Keratinocyte (primary cell): ENCODE data around the gene TTC13. TPM values are rescaled to one million over a fixed set of nuclear protein-coding genes. Genes with fewer than 3 reads are reported as not detected.

ENCODE experiments used
- DNase-seq: peaks from one replicate; pipeline ENCODE4 v3.0.0-alpha.2; 2011; ENCODE audit warnings: low read depth, missing footprints, low spot score
- FAIRE-seq: peaks from 2 replicates; lab custom pipeline; 2011; peaks lifted over from hg19 to GRCh38; lab: Jason Lieb, UNC
- H2AFZ ChIP-seq: 2 replicates; pipeline ENCODE4 v1.6.0; 2012; ENCODE audit warnings: low read length, control low read depth, inconsistent platforms; ENCODE audit not compliant: control insufficient read depth
- H3K27ac ChIP-seq: 2 replicates; pipeline ENCODE4 v1.5.1; 2011; ENCODE audit warnings: low read length; ENCODE audit not compliant: control insufficient read depth, insufficient read depth
- H3K27me3 ChIP-seq: 3 replicates; pipeline ENCODE4 v1.6.0; 2011; ENCODE audit warnings: low read length; ENCODE audit not compliant: control insufficient read depth, insufficient read depth; ENCODE audit errors: extremely low read depth
- H3K36me3 ChIP-seq, 2 experiments: 2 replicates in 1 of 2; 3 replicates in 1 of 2; pipeline ENCODE4 v1.5.1; 2011; ENCODE audit warnings: low read length in 2 of 2, mild to moderate bottlenecking in 1 of 2; ENCODE audit not compliant: control insufficient read depth in 2 of 2, insufficient read depth in 2 of 2; ENCODE audit errors: extremely low read depth in 1 of 2
- H3K4me1 ChIP-seq: 3 replicates; pipeline ENCODE4 v1.5.1; 2011; ENCODE audit warnings: low read length; ENCODE audit not compliant: control insufficient read depth, insufficient read depth; ENCODE audit errors: extremely low read depth
- H3K4me2 ChIP-seq: 3 replicates; pipeline ENCODE4 v1.6.0; 2011; ENCODE audit warnings: low read depth, low read length; ENCODE audit not compliant: control insufficient read depth, insufficient read depth; ENCODE audit errors: extremely low read depth
- H3K4me3 ChIP-seq, 3 experiments: fragments of 200-600 bp in 1 of 3; sonication (generic) in 1 of 3; 2 replicates in 2 of 3; 3 replicates in 1 of 3; pipeline ENCODE4 v1.5.1; 2011 to 2016; ENCODE audit warnings: low read length in 3 of 3, mild to moderate bottlenecking in 3 of 3, control low read depth in 2 of 3, inconsistent platforms in 1 of 3, low read depth in 1 of 3, mixed read lengths in 1 of 3, mixed run types in 1 of 3, moderate library complexity in 1 of 3; ENCODE audit not compliant: control insufficient read depth in 2 of 3, insufficient read depth in 2 of 3; ENCODE audit errors: extremely low read depth in 1 of 3
- H3K79me2 ChIP-seq: 2 replicates; pipeline ENCODE4 v1.6.0; 2012; ENCODE audit warnings: low read length; ENCODE audit not compliant: control insufficient read depth, insufficient read depth
- H3K9ac ChIP-seq: 3 replicates; pipeline ENCODE4 v1.6.0; 2011; ENCODE audit warnings: low read length; ENCODE audit not compliant: control insufficient read depth, insufficient read depth; ENCODE audit errors: extremely low read depth
- H3K9me1 ChIP-seq: 3 replicates; pipeline ENCODE4 v1.6.0; 2011; ENCODE audit warnings: low read length; ENCODE audit not compliant: control insufficient read depth, insufficient read depth; ENCODE audit errors: extremely low read depth
- H3K9me3 ChIP-seq: 2 replicates; pipeline ENCODE4 v1.5.1; 2012; ENCODE audit warnings: low read depth, low read length; ENCODE audit not compliant: control insufficient read depth
- H4K20me1 ChIP-seq: 3 replicates; pipeline ENCODE4 v1.6.0; 2011; ENCODE audit warnings: low read length; ENCODE audit not compliant: control insufficient read depth, insufficient read depth; ENCODE audit errors: extremely low read depth
- CTCF ChIP-seq, 3 experiments: IDR thresholded peaks in 1 of 3; conservative IDR thresholded peaks in 1 of 3; optimal IDR thresholded peaks in 1 of 3; 2 replicates in 2 of 3; 3 replicates in 1 of 3; pipeline versions ENCODE3 to v1.5.1; 2011; ENCODE audit warnings: low read length in 3 of 3, mild to moderate bottlenecking in 3 of 3, moderate library complexity in 2 of 3, control low read depth in 1 of 3, inconsistent platforms in 1 of 3; ENCODE audit not compliant: insufficient read depth in 2 of 3; ENCODE audit errors: extremely low read depth in 1 of 3
- EZH2 ChIP-seq: IDR thresholded peaks from one replicate; pipeline ENCODE4 v1.6.1; 2012; ENCODE audit warnings: inconsistent platforms, mild to moderate bottlenecking, low read length, moderate library complexity
- dilution Hi-C: fragments of 300-500 bp; cut with MboI; formaldehyde crosslinking; loops from one replicate; pipeline ENCODE4 v1.7.0; 2020; ENCODE audit warnings: low sequenced_read_pairs; ENCODE audit not compliant: extremely low pct_ligation_motif_present
- polyA plus RNA-seq, 5 experiments: library from polyadenylated mRNA; depleted of rRNA in 3 of 5; stranded (reverse) in 3 of 5; stranded (forward) in 1 of 5; unstranded in 1 of 5; fragments of >200 nt; gene quantifications; 1 replicate in 1 of 5; 2 replicates in 3 of 5; 3 replicates in 1 of 5; pipeline versions ENCODE4 v1.2.1 to v1.2.3, GENCODE V29; 2011 to 2012; ENCODE audit warnings: missing spikeins in 2 of 5, low read depth in 1 of 5, low replicate concordance in 1 of 5

TTC13 gene
- polyA plus RNA-seq, 1 donor (not counting 4 experiments of a cell fraction or from before 2014, with no cell fraction given): 8.3 TPM

- H3K27ac ChIP-seq: no peak overlapping the region
- H3K9me1 ChIP-seq: no peaks in the 10 kb centered on the region
- H3K4me3 ChIP-seq: no peak overlapping the region
- no peak overlapping the region for H3K9ac ChIP-seq
- TF ChIP-seq CTCF (optimal IDR thresholded peaks at IDR 0.05 in 1 of 3, IDR thresholded peaks at IDR 0.05 in 1 of 3, conservative IDR thresholded peaks at IDR 0.05 in 1 of 3; ENCODE audit: extremely low read depth in 1 of 3, insufficient read depth in 2 of 3, low read length in 3 of 3) (no peak), EZH2 (no peak)
- no peak for FAIRE-seq
- H3K4me1 ChIP-seq: peaks cover 12% of the 10 kb centered on the region
- H3K36me3 ChIP-seq: peaks cover 2 to 9% of the 10 kb centered on the region in 2 experiments
- H2AFZ ChIP-seq: no peak overlapping the region
- no peak for DNase-seq
- H4K20me1 ChIP-seq: no peaks in the 10 kb centered on the region
- H3K4me2 ChIP-seq: no peak overlapping the region
- H3K79me2 ChIP-seq: peaks cover 35% of the 10 kb centered on the region
- H3K9me3 ChIP-seq: no peaks in the 10 kb centered on the region
- no peaks in the 10 kb centered on the region for H3K27me3 ChIP-seq
- dilution Hi-C loops: no loop called here
Observed at GRCh38 chr1:230975636-230976035, 3.0 kb downstream of the TTC13 start.

- dilution Hi-C loops: no loop called here
- FAIRE-seq (no peak), DNase-seq (no peak)
- Histone ChIP-seq H3K27ac (no peak overlapping the region), H3K4me1 (peaks cover 9% of the 10 kb centered on the region), H3K4me3 (no peak overlapping the region), H3K27me3 (no peaks in the 10 kb centered on the region), H2AFZ (no peak overlapping the region), H4K20me1 (no peaks in the 10 kb centered on the region), H3K79me2 (peaks cover 15% of the 10 kb centered on the region), H3K9me1 (no peaks in the 10 kb centered on the region), H3K9me3 (no peaks in the 10 kb centered on the region), H3K4me2 (no peak overlapping the region), H3K9ac (no peak overlapping the region), H3K36me3 (peaks cover 2 to 9% of the 10 kb centered on the region in 2 experiments)
- TF ChIP-seq EZH2 (no peak), CTCF (optimal IDR thresholded peaks at IDR 0.05 in 1 of 3, IDR thresholded peaks at IDR 0.05 in 1 of 3, conservative IDR thresholded peaks at IDR 0.05 in 1 of 3; ENCODE audit: extremely low read depth in 1 of 3, insufficient read depth in 2 of 3, low read length in 3 of 3) (no peak)
Observed at GRCh38 chr1:230972855-230973271, 5.8 kb downstream of the TTC13 start.
